Gastroesophageal sphincter (tissue), 4 donors: ENCODE results near the gene IRX3. TPM values are rescaled to one million over a fixed set of nuclear protein-coding genes. Genes with fewer than 3 reads are reported as not detected.

Source experiments
- ATAC-seq: fragments of 150-250 bp; one replicate; pipeline ENCODE4 v1.9.1; 2016; ENCODE audit warnings: mild to moderate bottlenecking, moderate library complexity
- H3K27ac ChIP-seq, 4 donors: fragments of 200-600 bp; sonication (generic) in 3 of 4; 1 replicate in 3 of 4; 2 replicates in 1 of 4; pipeline ENCODE4 v1.5.1; 2016 to 2019
- H3K27me3 ChIP-seq: fragments of 200-600 bp; sonication (generic); one replicate; pipeline ENCODE4 v1.5.1; 2019
- H3K36me3 ChIP-seq, 2 donors: fragments of 200-600 bp; sonication (generic); one replicate each; pipeline ENCODE4 v1.5.1; 2019; ENCODE audit warnings: control low read depth in 1 of 2
- H3K4me1 ChIP-seq, 3 donors: fragments of 200-600 bp; sonication (generic); 1 replicate in 2 of 3; 2 replicates in 1 of 3; pipeline ENCODE4 v1.5.1; 2016 to 2019; ENCODE audit warnings: control low read depth in 2 of 3
- H3K4me3 ChIP-seq, 2 donors: fragments of 200-600 bp; sonication (generic); one replicate each; pipeline ENCODE4 v1.5.1; 2019; ENCODE audit warnings: mild to moderate bottlenecking in 1 of 2, moderate library complexity in 1 of 2
- H3K9me3 ChIP-seq, 3 donors: fragments of 200-600 bp; sonication (generic); one replicate each; pipeline ENCODE4 v1.5.1; 2017 to 2019; ENCODE audit warnings: control low read depth in 2 of 3
- CTCF ChIP-seq, 4 experiments: fragments of 200-600 bp in 2 of 4; fragments of 450-650 bp in 2 of 4; sonication (generic) in 1 of 4; IDR thresholded peaks; one replicate each; pipeline ENCODE4 v1.5.1; 2017 to 2019; ENCODE audit warnings: antibody characterized with exemption in 4 of 4, mild to moderate bottlenecking in 2 of 4, moderate library complexity in 2 of 4
- EP300 ChIP-seq: sonication (generic); formaldehyde crosslinking; IDR thresholded peaks from one replicate; pipeline ENCODE4 v1.6.1; 2017; ENCODE audit warnings: antibody characterized with exemption, mild to moderate bottlenecking
- POLR2A ChIP-seq, 2 donors: fragments of 450-650 bp; IDR thresholded peaks; one replicate each; pipeline ENCODE4 v1.6.1; 2017; ENCODE audit warnings: antibody characterized with exemption in 2 of 2, mild to moderate bottlenecking in 2 of 2, moderate library complexity in 1 of 2
- POLR2AphosphoS5 ChIP-seq: sonication (generic); formaldehyde crosslinking; IDR thresholded peaks from one replicate; pipeline ENCODE4 v1.6.1; 2017; ENCODE audit warnings: antibody characterized with exemption
- WGBS, 2 donors: methylation state at CpG; one replicate each; pipeline ENCODE4 v1.1.5; 2018; ENCODE audit warnings: low coverage in 1 of 2; 5-methylcytosine and 5-hydroxymethylcytosine counted together
- total RNA-seq, 4 donors: library from RNA; depleted of rRNA; stranded (reverse); fragments of >200 nt; gene quantifications; one replicate each; pipeline ENCODE4 v1.1.0, GENCODE V29; 2016

The IRX3 gene
- total RNA-seq, 4 donors from 2014 or later: 0.77 to 3.2 (median 0.94) TPM; not detected in 1

- Histone ChIP-seq H3K27ac (no peak overlapping the region), H3K36me3 (no peaks in the 10 kb centered on the region), H3K9me3 (no peaks in the 10 kb centered on the region), H3K4me3 (no peak overlapping the region), H3K27me3 (peaks cover 61% of the 10 kb centered on the region), H3K4me1 (no peaks in the 10 kb centered on the region)
- 54 to 80% methylated on average over 2 of the region's 3 CpGs for WGBS, 2 donors
- no peak for TF ChIP-seq EP300
- TF ChIP-seq POLR2AphosphoS5: no peak
- no peak for TF ChIP-seq CTCF (IDR thresholded peaks at IDR 0.05)
- no peak for TF ChIP-seq POLR2A (IDR thresholded peaks at IDR 0.05)
- ATAC-seq: no peak
Measured at GRCh38 chr16:54305080-54305479, 18.5 kb upstream of the IRX3 start.

DNA sequence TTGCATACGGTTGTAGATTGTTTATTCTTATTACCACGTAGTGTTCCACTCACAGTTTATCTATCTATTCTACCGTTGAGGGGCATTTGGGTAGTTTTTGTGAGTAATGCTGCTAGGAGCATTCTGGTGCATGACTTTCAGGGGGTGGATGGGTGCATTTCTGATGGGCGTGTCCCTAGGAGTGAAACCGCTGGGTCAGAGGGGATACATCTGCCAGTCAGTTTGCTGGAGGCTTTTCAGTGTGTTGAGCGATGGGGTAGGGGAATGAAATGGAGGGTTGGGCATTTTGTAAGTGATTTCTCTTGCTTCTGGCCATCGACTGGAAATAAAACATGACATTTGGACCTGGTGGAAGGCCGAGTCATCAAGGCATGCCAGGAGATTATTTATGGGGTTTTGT lies 17.0 kb upstream of the IRX3 start:
- TF ChIP-seq POLR2A (IDR thresholded peaks at IDR 0.05) (no peak), CTCF (IDR thresholded peaks at IDR 0.05) (no peak), POLR2AphosphoS5 (no peak), EP300 (no peak)
- 45 to 60% methylated on average over 2 to 6 of the region's 8 CpGs for WGBS, 2 donors
- Histone ChIP-seq H3K4me1 (no peaks in the 10 kb centered on the region), H3K36me3 (no peaks in the 10 kb centered on the region), H3K27me3 (peaks cover 57% of the 10 kb centered on the region), H3K27ac (no peak overlapping the region), H3K9me3 (no peaks in the 10 kb centered on the region), H3K4me3 (no peak overlapping the region)
- no peak for ATAC-seq

DNA sequence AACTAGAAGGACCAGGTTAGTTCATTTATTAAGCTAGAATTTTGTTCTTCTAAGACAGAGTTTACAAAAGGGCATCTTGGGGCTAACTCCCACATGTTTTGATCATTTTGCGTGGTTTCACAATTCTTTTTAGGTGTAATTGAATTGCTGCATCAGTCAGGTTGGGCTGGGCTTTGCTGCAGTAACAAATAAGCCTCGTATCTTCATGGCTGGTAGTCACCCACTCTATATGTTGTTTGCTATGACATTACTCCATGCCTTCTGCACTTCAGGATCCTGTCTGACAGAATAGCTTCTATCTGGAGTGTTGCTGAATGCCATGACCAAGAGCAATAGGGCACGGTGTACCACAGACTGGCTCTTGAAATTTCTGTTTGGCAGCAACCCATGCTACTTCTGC lies 10.6 kb upstream of the IRX3 start:
- no peak for ATAC-seq
- Histone ChIP-seq H3K36me3 (no peaks in the 10 kb centered on the region), H3K27me3 (peaks cover 62% of the 10 kb centered on the region), H3K9me3 (peaks cover 0 to 24% (median 0%) of the 10 kb centered on the region in 3 donors), H3K4me1 (no peaks in the 10 kb centered on the region), H3K27ac (no peak overlapping the region), H3K4me3 (no peak overlapping the region)
- TF ChIP-seq POLR2A (IDR thresholded peaks at IDR 0.05) (no peak), POLR2AphosphoS5 (no peak), EP300 (no peak), CTCF (IDR thresholded peaks at IDR 0.05) (no peak)
- 83 to 100% methylated on average over 1 to 3 of the region's 3 CpGs for WGBS, 2 donors

DNA sequence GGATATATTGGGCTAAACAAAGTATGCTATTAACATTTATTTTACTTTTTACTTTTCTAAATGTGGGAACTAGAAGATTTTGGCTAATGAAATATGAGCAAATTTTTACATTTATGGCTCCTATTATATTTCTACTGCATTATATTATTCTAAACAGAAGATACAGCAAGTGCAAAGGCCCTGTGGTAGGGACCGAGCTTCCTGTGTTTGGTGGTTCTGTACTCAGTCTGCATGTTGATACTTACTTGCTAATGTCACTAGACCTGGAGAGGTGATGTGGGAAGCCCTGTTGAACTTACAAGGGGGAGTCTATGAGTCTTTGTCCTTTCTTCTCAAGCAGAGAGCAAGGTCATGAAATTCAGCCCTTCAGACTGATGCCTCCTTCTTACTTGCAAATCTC lies 10.0 kb upstream of the IRX3 start:
- H3K4me3 ChIP-seq: no peak overlapping the region
- H3K27ac ChIP-seq: no peak overlapping the region
- no peak for ATAC-seq
- H3K27me3 ChIP-seq: peaks cover 68% of the 10 kb centered on the region
- peaks cover 0 to 24% (median 0%) of the 10 kb centered on the region in 3 donors for H3K9me3 ChIP-seq
- H3K36me3 ChIP-seq: no peaks in the 10 kb centered on the region
- TF ChIP-seq POLR2AphosphoS5 (no peak), EP300 (no peak), CTCF (IDR thresholded peaks at IDR 0.05) (no peak), POLR2A (IDR thresholded peaks at IDR 0.05) (no peak)
- peaks cover 0 to under 1% (median 0%) of the 10 kb centered on the region in 3 donors for H3K4me1 ChIP-seq
- 75 to 90% methylated on average over 1 of the region's 1 CpG for WGBS, 2 donors

DNA sequence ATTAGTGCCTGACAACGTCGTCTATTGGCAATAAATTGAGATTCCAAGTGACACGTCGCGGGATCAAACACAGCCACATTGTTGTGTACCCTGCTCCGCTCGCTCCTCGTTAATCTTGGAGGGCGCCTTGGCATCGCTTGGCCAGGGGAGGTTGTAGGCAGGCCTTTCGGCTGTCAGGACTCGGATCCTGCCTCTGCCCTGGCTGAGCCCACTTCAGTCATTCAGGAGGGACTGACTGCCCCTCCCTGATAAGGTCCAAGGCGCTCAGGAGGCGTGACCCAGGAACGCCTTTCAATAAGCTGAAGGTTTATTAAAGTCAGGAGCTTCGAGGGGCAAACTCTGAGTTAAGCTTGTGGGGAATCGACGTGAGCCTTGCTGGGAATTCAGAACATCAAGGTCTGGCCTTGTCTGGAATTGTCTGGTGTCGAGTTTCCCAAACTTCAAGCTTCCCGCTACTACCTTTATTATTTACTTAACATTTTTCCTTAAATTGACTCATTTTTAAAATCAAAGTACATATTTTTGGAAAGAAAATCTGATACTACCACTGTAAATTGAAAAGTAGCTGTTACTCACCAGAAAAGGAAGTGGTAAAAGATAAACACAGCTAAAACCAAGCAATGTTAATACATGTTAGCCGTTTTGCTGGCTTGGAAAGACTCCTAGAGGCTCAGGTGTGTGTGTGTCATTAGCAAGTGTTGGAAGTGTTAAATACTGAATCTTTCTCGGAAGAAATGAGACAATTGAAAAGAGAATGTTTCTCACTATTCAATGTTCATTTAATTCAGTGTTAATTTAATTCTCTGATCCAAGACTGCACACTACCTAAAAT lies 5.3 kb upstream of the IRX3 start:
- no peak for ATAC-seq
- Histone ChIP-seq H3K27me3 (peaks cover 95% of the 10 kb centered on the region), H3K4me3 (no peak overlapping the region), H3K36me3 (no peaks in the 10 kb centered on the region), H3K4me1 (peaks cover 0 to 33% (median 15%) of the 10 kb centered on the region in 3 donors), H3K9me3 (peaks cover 0 to 15% (median 0%) of the 10 kb centered on the region in 3 donors), H3K27ac (no peak overlapping the region)
- WGBS, 2 donors: 45 to 48% methylated on average over 4 to 7 of the region's 22 CpGs
- TF ChIP-seq POLR2AphosphoS5: no peak
- TF ChIP-seq POLR2A (IDR thresholded peaks at IDR 0.05): no peak
